Ascending aorta (tissue), 2 donors: ENCODE results near the gene PEG3. TPM values are rescaled to one million over a fixed set of nuclear protein-coding genes. Genes with fewer than 3 reads are reported as not detected.

Experiments
- DNase-seq, 2 donors: peaks; one replicate each; pipeline ENCODE4 v3.0.0-alpha.2; 2019; ENCODE audit warnings: low spot score in 2 of 2
- H3K27ac ChIP-seq, 2 donors: fragments of 200-600 bp; sonication (generic); one replicate each; pipeline ENCODE4 v1.5.1; 2016 to 2017; ENCODE audit warnings: mild to moderate bottlenecking in 1 of 2
- H3K27me3 ChIP-seq: fragments of 200-600 bp; sonication (generic); one replicate; pipeline ENCODE4 v1.5.1; 2017
- H3K36me3 ChIP-seq, 2 donors: fragments of 200-600 bp; sonication (generic); one replicate each; pipeline ENCODE4 v1.5.1; 2016
- H3K4me1 ChIP-seq, 2 donors: fragments of 200-600 bp; sonication (generic); one replicate each; pipeline ENCODE4 v1.5.1; 2016 to 2017; ENCODE audit warnings: mild to moderate bottlenecking in 1 of 2
- H3K4me3 ChIP-seq, 2 donors: fragments of 200-600 bp; sonication (generic); one replicate each; pipeline ENCODE4 v1.5.1; 2016 to 2017; ENCODE audit warnings: mild to moderate bottlenecking in 1 of 2
- H3K9me3 ChIP-seq, 2 donors: fragments of 200-600 bp; sonication (generic); one replicate each; pipeline ENCODE4 v1.5.1; 2016
- CTCF ChIP-seq, 3 experiments: fragments of 200-600 bp in 2 of 3; fragments of 450-650 bp in 1 of 3; sonication (generic) in 2 of 3; IDR thresholded peaks; one replicate each; pipeline ENCODE4 v1.5.1; 2016 to 2019; ENCODE audit warnings: antibody characterized with exemption in 3 of 3, mild to moderate bottlenecking in 1 of 3, moderate library complexity in 1 of 3
- intact Hi-C: fragments of 100-400 bp; cut with DNase I; formaldehyde crosslinking; loops from one replicate; pipeline ENCODE4 v1.15.1; 2023
- total RNA-seq: library from RNA; depleted of rRNA; stranded (reverse); fragments of >200 nt; gene quantifications from one replicate; pipeline ENCODE4 v1.1.0, GENCODE V29; 2016

PEG3 gene
- total RNA-seq, 1 donor from 2014 or later, result 6.1 TPM

GRCh38 chr19:56842412-56842811, 1.9 kb upstream of the PEG3 start:
- Histone ChIP-seq H3K27ac (no peak overlapping the region), H3K4me3 (no peak overlapping the region), H3K4me1 (no peaks in the 10 kb centered on the region), H3K9me3 (no peaks in the 10 kb centered on the region), H3K36me3 (no peaks in the 10 kb centered on the region), H3K27me3 (no peaks in the 10 kb centered on the region)
- intact Hi-C loops, result loop anchor here (5.0 kb wide), 1 partner anchor 1465 kb away; the partner anchor contains the start of gene ERVK3-1
- no peak for TF ChIP-seq CTCF (IDR thresholded peaks at IDR 0.05)
- no peak for DNase-seq

GRCh38 chr19:56841193-56841543, 642 bp upstream of the PEG3 start:
- Histone ChIP-seq H3K4me1 (no peaks in the 10 kb centered on the region), H3K27me3 (no peaks in the 10 kb centered on the region), H3K4me3 (peak overlapping the region; percentile 56 to 70), H3K9me3 (no peaks in the 10 kb centered on the region), H3K36me3 (no peaks in the 10 kb centered on the region), H3K27ac (no peak overlapping the region)
- TF ChIP-seq CTCF (IDR thresholded peaks at IDR 0.05), result no peak
- intact Hi-C loops, result loop anchor here (2.0 to 5.0 kb wide), 2 partner anchors 170 to 1466 kb away; partner anchors contain the start of genes ERVK3-1 and ZNF835
- no peak for DNase-seq

GRCh38 chr19:56839652-56840450, 675 bp downstream of the PEG3 start:
- intact Hi-C loops, result loop anchor here (2.0 to 10.0 kb wide), 7 partner anchors 169 to 1467 kb away; partner anchors contain the start of genes ERVK3-1, ZNF444, ZNF460 and ZNF583
- H3K4me1 ChIP-seq, result no peaks in the 10 kb centered on the region
- TF ChIP-seq CTCF (IDR thresholded peaks at IDR 0.05), result no peak
- no peaks in the 10 kb centered on the region for H3K27me3 ChIP-seq
- DNase-seq, result peak; percentile 87 to 97
- H3K4me3 ChIP-seq, result peak overlapping the region; percentile 56 to 70
- no peaks in the 10 kb centered on the region for H3K36me3 ChIP-seq
- H3K9me3 ChIP-seq, result no peaks in the 10 kb centered on the region
- H3K27ac ChIP-seq, result peak overlapping the region; percentile 82 to 95

- peak; percentile 94 to 98 for DNase-seq
- H3K4me1 ChIP-seq, result no peaks in the 10 kb centered on the region
- no peaks in the 10 kb centered on the region for H3K9me3 ChIP-seq
- peak overlapping the region; percentile 57 to 70 for H3K4me3 ChIP-seq
- no peaks in the 10 kb centered on the region for H3K36me3 ChIP-seq
- no peak for TF ChIP-seq CTCF (IDR thresholded peaks at IDR 0.05)
- intact Hi-C loops, result loop anchor here (2.0 to 10.0 kb wide), 5 partner anchors 437 to 1260 kb away; partner anchors contain the start of genes ZNF444, ZNF460, ZNF583 and ZSCAN18
- H3K27ac ChIP-seq, result peak overlapping the region; percentile 86 to 95
- H3K27me3 ChIP-seq, result no peaks in the 10 kb centered on the region
Observed at GRCh38 chr19:56838909-56839651, 1.4 kb downstream of the PEG3 start.

GRCh38 chr19:56838024-56838908, 2.3 kb downstream of the PEG3 start:
- Histone ChIP-seq H3K27ac (peak overlapping the region; percentile 86 to 95), H3K36me3 (no peaks in the 10 kb centered on the region), H3K27me3 (no peaks in the 10 kb centered on the region), H3K4me3 (peak overlapping the region; percentile 57 to 66), H3K9me3 (no peaks in the 10 kb centered on the region), H3K4me1 (no peaks in the 10 kb centered on the region)
- TF ChIP-seq CTCF (IDR thresholded peaks at IDR 0.05), result peak; percentile 34 to 49 (median 42)
- peak; percentile 46 to 89 for DNase-seq
- intact Hi-C loops, result loop anchor here (2.0 to 10.0 kb wide), 5 partner anchors 436 to 1261 kb away; partner anchors contain the start of genes ZNF444, ZNF460, ZNF583 and ZSCAN18
